ENCODE measurements around the gene DHH. TPM values are rescaled to one million over a fixed set of nuclear protein-coding genes. Genes with fewer than 3 reads are reported as not detected.

DHH gene
- total RNA-seq, 2 donors from 2014 or later = 0.24 to 0.31 TPM

GRCh38 chr12:49057888-49058287 is 36.7 kb downstream of the DHH start:
- Mint-ChIP-seq H3K4me1 (ENCODE audit: low read depth in 2 of 2) (peaks cover 48 to 60% of the 10 kb centered on the region in 2 donors), H3K27ac (peak overlapping the region; percentile 67 to 90), H3K27me3 (no peaks in the 10 kb centered on the region), H3K9me3 (no peaks in the 10 kb centered on the region), H3K4me3 (peak overlapping the region; percentile 82), H3K36me3 (peaks cover 5% of the 10 kb centered on the region)
- ATAC-seq (no peak), DNase-seq (ENCODE audit: low spot score) (no peak)

GRCh38 chr12:49055978-49056754 is 38.4 kb downstream of the DHH start:
- H3K36me3 Mint-ChIP-seq = peaks cover 16% of the 10 kb centered on the region
- H3K27ac Mint-ChIP-seq = peak overlapping the region; percentile 67 to 90
- no peaks in the 10 kb centered on the region for H3K27me3 Mint-ChIP-seq
- H3K4me3 Mint-ChIP-seq = peak overlapping the region; percentile 82
- peaks cover 46 to 67% of the 10 kb centered on the region in 2 donors for H3K4me1 Mint-ChIP-seq (ENCODE audit: low read depth in 2 of 2)
- ATAC-seq (peak; percentile 80), DNase-seq (ENCODE audit: low spot score) (peak; percentile 82)
- no peaks in the 10 kb centered on the region for H3K9me3 Mint-ChIP-seq

DNA sequence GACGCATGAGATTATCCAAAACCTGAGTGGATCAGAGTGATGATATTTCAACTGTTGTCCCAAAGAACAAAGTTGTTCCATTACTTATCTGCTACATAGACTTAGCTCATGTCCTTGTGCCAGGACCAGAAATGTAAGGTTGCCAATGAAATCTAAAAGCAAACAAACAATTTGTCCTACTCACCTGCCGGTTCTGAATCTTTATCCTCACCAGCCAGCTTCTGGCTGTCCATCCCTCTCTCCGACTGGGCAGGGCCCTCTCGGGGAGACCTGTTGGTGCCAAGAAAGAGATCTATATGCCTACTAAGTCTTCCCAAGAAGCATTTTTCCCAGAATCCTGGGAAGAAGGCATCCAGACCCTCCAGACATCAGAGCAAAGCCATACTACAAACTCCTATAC is 39.5 kb downstream of the DHH start:
- H3K36me3 Mint-ChIP-seq = peaks cover 16% of the 10 kb centered on the region
- H3K27ac Mint-ChIP-seq = peak overlapping the region; percentile 67 to 90
- no peak for DNase-seq (ENCODE audit: low spot score)
- H3K4me1 Mint-ChIP-seq (ENCODE audit: low read depth in 2 of 2) = peaks cover 42 to 67% of the 10 kb centered on the region in 2 donors
- H3K9me3 Mint-ChIP-seq = no peaks in the 10 kb centered on the region
- H3K27me3 Mint-ChIP-seq = no peaks in the 10 kb centered on the region
- H3K4me3 Mint-ChIP-seq = no peak overlapping the region
- ATAC-seq = no peak

DNA sequence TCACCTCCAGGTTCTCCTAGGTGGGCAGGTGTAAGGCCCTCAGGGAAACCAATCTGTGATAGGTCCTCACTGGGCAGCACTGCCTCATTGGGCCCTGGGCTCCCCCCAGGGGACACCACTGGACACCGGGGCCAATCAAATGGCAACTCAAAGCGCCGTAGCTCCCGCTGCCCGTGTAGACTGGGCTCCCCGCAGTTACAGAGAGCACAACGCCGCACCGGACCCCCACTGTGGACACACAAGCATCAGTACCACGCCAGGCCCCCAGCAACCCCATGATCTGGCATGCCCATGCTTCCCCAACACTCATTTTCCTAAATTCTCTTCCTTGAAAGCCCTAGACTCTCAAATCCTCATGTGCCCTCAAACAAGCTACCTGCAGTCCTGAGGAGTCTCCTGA is 40.1 kb downstream of the DHH start:
- ATAC-seq = no peak
- H3K27me3 Mint-ChIP-seq = no peaks in the 10 kb centered on the region
- peaks cover 42 to 67% of the 10 kb centered on the region in 2 donors for H3K4me1 Mint-ChIP-seq (ENCODE audit: low read depth in 2 of 2)
- H3K4me3 Mint-ChIP-seq = no peak overlapping the region
- peak overlapping the region in 1 of 2 donors; percentile 90 for H3K27ac Mint-ChIP-seq
- H3K36me3 Mint-ChIP-seq = peaks cover 16% of the 10 kb centered on the region
- no peak for DNase-seq (ENCODE audit: low spot score)
- H3K9me3 Mint-ChIP-seq = no peaks in the 10 kb centered on the region

DNA sequence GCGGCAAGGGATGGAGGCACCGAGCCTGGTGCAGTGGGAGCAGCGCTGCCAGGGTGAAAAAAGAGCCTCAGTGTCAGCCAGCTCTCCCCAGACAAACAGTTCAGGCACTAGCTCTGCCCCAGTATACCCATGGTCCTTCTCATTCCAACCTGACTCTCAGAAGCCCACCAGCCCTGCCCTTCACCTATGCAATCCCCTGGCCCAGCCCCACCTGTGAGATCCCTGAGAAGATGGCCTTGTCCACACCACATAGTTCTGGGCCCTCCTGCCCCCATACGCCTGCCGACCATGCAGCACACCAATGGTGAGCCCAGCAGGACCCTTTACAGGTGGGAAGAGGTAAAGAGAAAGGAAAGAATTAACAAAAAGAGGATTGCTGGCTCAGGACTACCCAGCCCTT is 40.5 kb downstream of the DHH start:
- ATAC-seq = no peak
- peaks cover 16% of the 10 kb centered on the region for H3K36me3 Mint-ChIP-seq
- H3K4me1 Mint-ChIP-seq (ENCODE audit: low read depth in 2 of 2) = peaks cover 42 to 66% of the 10 kb centered on the region in 2 donors
- no peaks in the 10 kb centered on the region for H3K27me3 Mint-ChIP-seq
- no peak overlapping the region for H3K27ac Mint-ChIP-seq
- DNase-seq (ENCODE audit: low spot score) = peak; percentile 10
- no peak overlapping the region for H3K4me3 Mint-ChIP-seq
- H3K9me3 Mint-ChIP-seq = no peaks in the 10 kb centered on the region

DNA sequence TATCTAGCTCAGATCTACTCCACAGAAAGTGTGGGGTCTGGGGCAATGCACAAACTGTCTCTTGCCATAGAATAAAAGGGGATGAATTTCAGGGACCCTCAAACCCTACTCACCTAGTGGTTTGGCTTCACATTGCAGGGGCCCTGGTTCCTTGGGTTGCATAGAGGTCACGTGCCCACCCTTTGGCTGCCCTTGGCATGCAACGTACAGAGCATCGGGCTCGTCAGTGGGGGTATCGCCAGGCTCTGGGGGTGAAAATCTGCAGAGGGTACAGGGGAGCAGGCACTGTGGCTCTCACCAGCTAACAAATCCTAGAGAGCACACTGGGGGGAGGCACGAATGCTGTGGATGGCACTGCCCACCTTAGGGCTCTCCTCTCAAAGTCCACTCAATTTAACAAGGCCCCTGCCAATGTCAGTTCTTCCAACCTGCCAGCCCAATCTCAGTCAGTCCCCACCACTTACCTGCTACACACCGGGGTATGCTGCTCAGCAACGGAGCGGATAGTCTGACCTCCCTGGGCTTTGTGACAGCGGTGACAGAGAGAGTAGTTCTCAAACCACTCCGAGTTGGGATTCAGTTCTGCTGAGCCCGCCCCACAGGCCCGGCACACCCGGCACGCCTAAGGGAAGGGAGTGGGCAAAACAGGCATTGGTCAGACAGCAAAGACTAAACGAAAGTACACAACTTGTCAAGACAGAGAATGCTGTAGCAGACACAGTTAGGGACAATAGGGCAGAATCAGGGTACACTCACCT is 42.0 kb downstream of the DHH start:
- DNase-seq (ENCODE audit: low spot score) (peak; percentile 37), ATAC-seq (no peak)
- peaks cover 26% of the 10 kb centered on the region for H3K36me3 Mint-ChIP-seq
- H3K4me1 Mint-ChIP-seq (ENCODE audit: low read depth in 2 of 2) = peaks cover 31 to 56% of the 10 kb centered on the region in 2 donors
- H3K27me3 Mint-ChIP-seq = no peaks in the 10 kb centered on the region
- no peak overlapping the region for H3K27ac Mint-ChIP-seq
- H3K4me3 Mint-ChIP-seq = no peak overlapping the region
- no peaks in the 10 kb centered on the region for H3K9me3 Mint-ChIP-seq

GRCh38 chr12:49051777-49052438 is 42.7 kb downstream of the DHH start:
- Mint-ChIP-seq H3K27me3 (no peaks in the 10 kb centered on the region), H3K9me3 (no peaks in the 10 kb centered on the region), H3K4me3 (no peak overlapping the region), H3K27ac (no peak overlapping the region), H3K36me3 (peaks cover 26% of the 10 kb centered on the region), H3K4me1 (ENCODE audit: low read depth in 2 of 2) (peaks cover 24 to 49% of the 10 kb centered on the region in 2 donors)
- ATAC-seq = no peak
- DNase-seq (ENCODE audit: low spot score) = peak; percentile 51

GRCh38 chr12:49051373-49051764 is 43.2 kb downstream of the DHH start:
- Mint-ChIP-seq H3K4me3 (no peak overlapping the region), H3K9me3 (no peaks in the 10 kb centered on the region), H3K36me3 (peaks cover 26% of the 10 kb centered on the region), H3K4me1 (ENCODE audit: low read depth in 2 of 2) (peaks cover 19 to 43% of the 10 kb centered on the region in 2 donors), H3K27ac (no peak overlapping the region), H3K27me3 (no peaks in the 10 kb centered on the region)
- ATAC-seq (no peak), DNase-seq (ENCODE audit: low spot score) (peak; percentile 42)

GRCh38 chr12:49050507-49051372 is 43.9 kb downstream of the DHH start:
- Mint-ChIP-seq H3K27me3 (no peaks in the 10 kb centered on the region), H3K4me1 (ENCODE audit: low read depth in 2 of 2) (peaks cover 12 to 37% of the 10 kb centered on the region in 2 donors), H3K4me3 (no peak overlapping the region), H3K36me3 (peaks cover 26% of the 10 kb centered on the region), H3K9me3 (no peaks in the 10 kb centered on the region), H3K27ac (no peak overlapping the region)
- DNase-seq (ENCODE audit: low spot score) (peak; percentile 5), ATAC-seq (no peak)

DNA sequence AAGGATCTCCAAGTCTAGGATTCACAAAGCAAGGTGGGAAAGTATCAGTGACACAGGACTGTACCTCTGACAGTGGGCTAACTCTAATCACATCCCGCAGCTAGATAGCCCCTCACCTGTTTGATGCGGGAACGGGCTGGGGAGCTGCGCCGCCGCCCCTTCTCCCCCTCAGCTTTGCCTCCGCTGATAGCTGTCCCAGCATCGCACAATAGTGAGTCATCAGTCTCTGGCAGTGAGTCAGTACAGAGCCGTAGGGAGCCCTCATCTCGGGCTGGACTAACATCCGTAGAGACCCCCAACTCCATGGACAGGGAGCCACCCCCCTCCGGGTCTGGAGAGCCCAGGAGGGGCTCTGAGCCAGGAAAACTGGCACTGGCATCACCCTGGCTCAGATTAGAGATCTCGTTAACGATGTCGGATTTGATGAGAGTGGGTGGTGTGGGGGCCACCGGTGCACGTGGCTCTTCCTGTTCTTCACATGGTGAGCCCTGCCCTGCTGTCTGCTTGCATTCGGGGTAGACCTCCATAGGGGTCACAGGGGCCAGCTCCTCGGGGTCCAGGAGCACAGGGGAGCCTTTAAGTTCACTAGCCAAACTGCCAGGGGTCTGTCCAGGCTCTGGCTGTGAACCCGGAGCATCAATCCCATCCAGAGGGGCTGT is 44.9 kb downstream of the DHH start:
- Mint-ChIP-seq H3K27ac (no peak overlapping the region), H3K4me3 (no peak overlapping the region), H3K36me3 (peaks cover 22% of the 10 kb centered on the region), H3K9me3 (no peaks in the 10 kb centered on the region), H3K4me1 (ENCODE audit: low read depth in 2 of 2) (peaks cover 2 to 26% of the 10 kb centered on the region in 2 donors), H3K27me3 (no peaks in the 10 kb centered on the region)
- DNase-seq (ENCODE audit: low spot score) = no peak
- no peak for ATAC-seq

DNA sequence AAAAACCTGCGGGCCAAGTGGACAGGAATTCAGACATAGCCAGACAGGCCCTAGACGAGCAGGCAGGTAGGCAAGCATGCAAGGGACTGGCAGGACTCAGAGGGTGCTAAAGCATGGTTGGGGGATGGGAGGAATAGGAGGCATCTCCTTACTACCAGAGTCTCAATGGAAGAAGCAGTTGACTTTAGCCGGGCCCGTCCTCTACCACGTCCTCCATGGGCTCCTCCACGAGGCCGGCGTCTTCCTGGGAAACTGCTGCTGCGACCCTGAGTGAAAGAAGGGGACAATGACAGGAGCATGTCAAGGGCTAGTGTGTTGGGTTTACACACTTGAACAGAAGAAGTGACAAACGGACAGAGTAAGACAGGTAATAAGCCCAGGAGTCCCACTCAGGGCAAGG is 45.6 kb downstream of the DHH start:
- Mint-ChIP-seq H3K4me1 (ENCODE audit: low read depth in 2 of 2) (peaks cover 0 to 24% of the 10 kb centered on the region in 2 donors), H3K9me3 (no peaks in the 10 kb centered on the region), H3K27ac (no peak overlapping the region), H3K27me3 (no peaks in the 10 kb centered on the region), H3K36me3 (peaks cover 23% of the 10 kb centered on the region), H3K4me3 (no peak overlapping the region)
- DNase-seq (ENCODE audit: low spot score) (no peak), ATAC-seq (no peak)

GRCh38 chr12:49046129-49046895 is 48.3 kb downstream of the DHH start:
- peaks cover 0 to 13% of the 10 kb centered on the region in 2 donors for H3K4me1 Mint-ChIP-seq (ENCODE audit: low read depth in 2 of 2)
- no peak overlapping the region for H3K27ac Mint-ChIP-seq
- H3K9me3 Mint-ChIP-seq = no peaks in the 10 kb centered on the region
- H3K36me3 Mint-ChIP-seq = peaks cover 17% of the 10 kb centered on the region
- H3K27me3 Mint-ChIP-seq = no peaks in the 10 kb centered on the region
- DNase-seq (ENCODE audit: low spot score) (no peak), ATAC-seq (no peak)
- no peak overlapping the region for H3K4me3 Mint-ChIP-seq
